Panc1 (cell line): ENCODE data around the gene CUX1.

ENCODE experiments used
- CTCF ChIP-seq: fragments of 450-650 bp; IDR thresholded peaks from 2 replicates; pipeline ENCODE4 v1.5.1; 2017; ENCODE audit warnings: mild to moderate bottlenecking
- POLR2AphosphoS5 ChIP-seq: IDR thresholded peaks from 2 replicates; pipeline ENCODE4 v1.6.1; 2012; ENCODE audit warnings: mild to moderate bottlenecking, low read depth, low read length, moderate library complexity

GRCh38 chr7:101826081-101826835 lies 8.8 kb downstream of the CUX1 start:
- TF ChIP-seq POLR2AphosphoS5: no peak
- no peak for TF ChIP-seq CTCF
